ENCODE measurements around the gene TBC1D16.

Gene TBC1D16

GRCh38 chr17:79942591-79943346, 92.9 kb downstream of the TBC1D16 start:
- TF ChIP-seq, protein P1, sequence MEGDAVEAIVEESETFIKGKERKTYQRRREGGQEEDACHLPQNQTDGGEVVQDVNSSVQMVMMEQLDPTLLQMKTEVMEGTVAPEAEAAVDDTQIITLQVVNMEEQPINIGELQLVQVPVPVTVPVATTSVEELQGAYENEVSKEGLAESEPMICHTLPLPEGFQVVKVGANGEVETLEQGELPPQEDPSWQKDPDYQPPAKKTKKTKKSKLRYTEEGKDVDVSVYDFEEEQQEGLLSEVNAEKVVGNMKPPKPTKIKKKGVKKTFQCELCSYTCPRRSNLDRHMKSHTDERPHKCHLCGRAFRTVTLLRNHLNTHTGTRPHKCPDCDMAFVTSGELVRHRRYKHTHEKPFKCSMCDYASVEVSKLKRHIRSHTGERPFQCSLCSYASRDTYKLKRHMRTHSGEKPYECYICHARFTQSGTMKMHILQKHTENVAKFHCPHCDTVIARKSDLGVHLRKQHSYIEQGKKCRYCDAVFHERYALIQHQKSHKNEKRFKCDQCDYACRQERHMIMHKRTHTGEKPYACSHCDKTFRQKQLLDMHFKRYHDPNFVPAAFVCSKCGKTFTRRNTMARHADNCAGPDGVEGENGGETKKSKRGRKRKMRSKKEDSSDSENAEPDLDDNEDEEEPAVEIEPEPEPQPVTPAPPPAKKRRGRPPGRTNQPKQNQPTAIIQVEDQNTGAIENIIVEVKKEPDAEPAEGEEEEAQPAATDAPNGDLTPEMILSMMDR (IDR thresholded peaks at IDR 0.05; ENCODE audit: low read depth, low read length), result no peak
- no peak overlapping the region for H3K4me3 ChIP-seq (replicated peaks in 1 of 2; ENCODE audit: low read depth in 2 of 2, low read length in 2 of 2)
- DNase-seq (ENCODE audit: low read depth in 2 of 2), result peak; percentile 28 to 29

DNA sequence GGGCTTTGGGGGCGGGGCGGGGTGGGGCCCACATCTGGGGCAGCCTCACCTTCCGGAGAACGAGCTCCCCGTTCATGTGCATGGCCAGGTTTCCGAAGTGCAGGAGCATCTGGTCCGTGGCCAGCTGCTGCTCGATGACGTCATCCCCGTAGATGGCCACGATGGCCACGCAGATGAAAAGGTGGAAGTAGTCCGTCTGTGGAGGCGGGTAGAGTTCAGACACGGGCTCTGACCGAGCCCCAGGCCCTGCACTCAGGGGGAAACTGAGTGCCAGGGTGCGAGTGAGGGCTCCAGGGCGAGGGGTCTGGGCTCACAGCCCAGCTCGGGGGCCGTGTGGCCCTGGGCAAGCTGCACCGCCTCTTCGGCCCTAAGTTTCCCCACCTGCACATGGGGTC, 93.7 kb downstream of the TBC1D16 start:
- no peak overlapping the region for H3K4me3 ChIP-seq (replicated peaks in 1 of 2; ENCODE audit: low read depth in 2 of 2, low read length in 2 of 2)
- TF ChIP-seq, protein P1 (IDR thresholded peaks at IDR 0.05; ENCODE audit: low read depth, low read length), result no peak
- no peak for DNase-seq (ENCODE audit: low read depth in 2 of 2)

DNA sequence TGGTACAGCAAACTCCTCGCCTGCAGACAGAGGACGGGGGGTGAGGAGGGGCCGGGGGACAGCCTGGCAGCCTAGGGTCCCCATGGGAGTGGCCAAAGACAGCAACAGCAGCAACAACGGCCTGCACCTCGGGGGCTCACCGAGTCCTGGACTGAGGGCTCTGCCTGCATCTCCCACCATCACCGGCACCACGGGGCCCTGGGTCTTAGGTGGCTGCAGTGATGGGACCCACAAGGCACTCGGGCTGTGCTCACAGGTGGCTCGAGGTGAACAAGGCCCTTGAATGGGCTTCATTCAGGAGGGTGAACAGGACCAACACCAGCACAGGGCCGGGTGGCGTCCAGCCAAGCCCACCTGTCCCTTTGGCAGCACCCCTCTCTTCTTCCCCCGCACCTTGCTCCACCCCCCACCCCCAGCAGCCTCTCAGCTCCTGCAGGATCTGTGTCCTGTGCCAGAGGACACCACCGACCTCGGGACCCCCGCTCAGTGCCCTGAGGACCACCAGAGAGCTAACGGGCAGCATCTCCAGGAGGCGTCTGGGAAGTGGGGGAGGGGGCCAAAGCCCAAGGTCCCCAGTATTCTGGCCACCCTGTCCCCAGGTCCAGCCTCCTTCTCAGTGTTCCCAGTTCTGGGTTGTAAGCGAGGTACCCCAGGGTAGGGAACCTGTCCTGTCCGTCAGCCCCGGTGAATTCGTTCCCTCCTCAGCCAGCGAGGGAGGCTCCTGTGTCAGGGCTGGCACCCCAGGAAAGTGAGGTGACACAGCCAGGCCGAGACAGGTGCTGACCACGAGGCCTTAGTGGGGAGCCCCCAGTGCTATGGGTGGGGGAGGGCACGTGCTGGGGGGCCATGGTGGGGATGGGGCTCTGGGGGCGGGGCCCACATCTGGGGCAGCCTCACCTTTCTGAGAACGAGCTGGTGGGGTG, 94.3 kb downstream of the TBC1D16 start:
- TF ChIP-seq, protein P1 (IDR thresholded peaks at IDR 0.05; ENCODE audit: low read depth, low read length), result no peak
- no peak overlapping the region for H3K4me3 ChIP-seq (replicated peaks in 1 of 2; ENCODE audit: low read depth in 2 of 2, low read length in 2 of 2)
- DNase-seq (ENCODE audit: low read depth in 2 of 2), result no peak

DNA sequence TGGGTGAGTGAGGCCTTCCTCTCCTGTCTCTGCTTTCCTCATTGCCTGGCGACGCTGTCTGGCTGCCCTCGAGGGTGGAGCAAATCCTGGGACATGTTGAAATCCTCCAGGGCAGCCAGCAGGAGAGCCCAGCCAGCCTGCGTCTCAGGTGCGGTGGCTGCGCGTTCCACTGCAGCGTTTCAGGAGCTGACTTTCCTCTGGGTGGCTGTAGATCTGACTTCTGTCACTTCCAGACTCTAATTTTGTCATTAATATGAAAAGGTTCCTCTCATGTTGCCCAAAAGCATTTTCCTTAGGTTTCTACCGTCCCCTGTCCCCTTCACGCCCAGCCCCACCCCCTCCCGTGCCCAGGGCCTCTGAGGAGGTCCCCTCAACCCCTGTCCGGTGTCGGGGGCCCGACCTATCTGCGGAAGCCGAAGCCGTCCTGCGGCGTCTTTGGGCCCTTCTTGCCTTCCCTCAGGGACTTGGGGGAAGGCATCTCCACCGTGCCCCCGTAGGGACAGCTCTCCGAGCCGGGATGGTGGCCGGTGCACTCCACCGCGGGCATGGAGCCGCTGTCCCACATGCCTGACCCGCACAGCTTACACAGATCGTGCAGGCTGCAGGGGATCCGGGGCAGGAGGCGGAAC, 95.1 kb downstream of the TBC1D16 start:
- H3K4me3 ChIP-seq (replicated peaks in 1 of 2; ENCODE audit: low read depth in 2 of 2, low read length in 2 of 2), result no peak overlapping the region
- TF ChIP-seq, protein P1 (IDR thresholded peaks at IDR 0.05; ENCODE audit: low read depth, low read length), result no peak
- no peak for DNase-seq (ENCODE audit: low read depth in 2 of 2)

- H3K4me3 ChIP-seq (replicated peaks in 1 of 2; ENCODE audit: low read depth in 2 of 2, low read length in 2 of 2), result no peak overlapping the region
- TF ChIP-seq, protein P1 (IDR thresholded peaks at IDR 0.05; ENCODE audit: low read depth, low read length), result no peak
- no peak for DNase-seq (ENCODE audit: low read depth in 2 of 2)
Measured at GRCh38 chr17:79939755-79940458, 95.8 kb downstream of the TBC1D16 start.

GRCh38 chr17:79939094-79939435, 96.6 kb downstream of the TBC1D16 start:
- DNase-seq (ENCODE audit: low read depth in 2 of 2), result no peak
- no peak overlapping the region for H3K4me3 ChIP-seq (replicated peaks in 1 of 2; ENCODE audit: low read depth in 2 of 2, low read length in 2 of 2)
- TF ChIP-seq, protein P1 (IDR thresholded peaks at IDR 0.05; ENCODE audit: low read depth, low read length), result no peak
